ENCODE measurements around the gene OR2T4. TPM values are rescaled to one million over a fixed set of nuclear protein-coding genes. Genes with fewer than 3 reads are reported as not detected.

OR2T4 gene
- total RNA-seq, 1 donor from 2014 or later: not detected

GRCh38 chr1:248376916-248377315, 15.5 kb downstream of the OR2T4 start:
- H3K27ac ChIP-seq: no peak overlapping the region
- intact Hi-C loops (cut with DNase I): no loop called here
- no peaks in the 10 kb centered on the region for H3K36me3 ChIP-seq
- no peaks in the 10 kb centered on the region for H3K27me3 ChIP-seq
- H3K4me1 ChIP-seq: no peaks in the 10 kb centered on the region
- TF ChIP-seq POLR2A (IDR thresholded peaks at IDR 0.05) (no peak), POLR2AphosphoS5 (IDR thresholded peaks at IDR 0.05; ENCODE audit: insufficient read depth in 1 of 2, low read depth in 1 of 2) (no peak), CTCF (IDR thresholded peaks at IDR 0.05) (no peak)
- no peaks in the 10 kb centered on the region for H3K9me3 ChIP-seq
- H3K4me3 ChIP-seq: no peak overlapping the region
- no peak for DNase-seq (ENCODE audit: extremely low spot score in 2 of 2)

GRCh38 chr1:248380854-248381253, 19.4 kb downstream of the OR2T4 start:
- TF ChIP-seq POLR2A (IDR thresholded peaks at IDR 0.05): no peak
- no peak for TF ChIP-seq POLR2AphosphoS5 (IDR thresholded peaks at IDR 0.05; ENCODE audit: insufficient read depth in 1 of 2, low read depth in 1 of 2)
- no peak for TF ChIP-seq CTCF (IDR thresholded peaks at IDR 0.05)
- no peaks in the 10 kb centered on the region for H3K9me3 ChIP-seq
- H3K27me3 ChIP-seq: no peaks in the 10 kb centered on the region
- H3K36me3 ChIP-seq: no peaks in the 10 kb centered on the region
- DNase-seq (ENCODE audit: extremely low spot score in 2 of 2): no peak
- no peak overlapping the region for H3K4me3 ChIP-seq
- no peak overlapping the region for H3K27ac ChIP-seq
- intact Hi-C loops (cut with DNase I): no loop called here
- no peaks in the 10 kb centered on the region for H3K4me1 ChIP-seq

GRCh38 chr1:248388426-248388825, 27.0 kb downstream of the OR2T4 start:
- DNase-seq (ENCODE audit: extremely low spot score in 2 of 2): no peak
- intact Hi-C loops (cut with DNase I): no loop called here
- no peaks in the 10 kb centered on the region for H3K9me3 ChIP-seq
- no peak overlapping the region for H3K4me3 ChIP-seq
- no peaks in the 10 kb centered on the region for H3K27me3 ChIP-seq
- H3K27ac ChIP-seq: no peak overlapping the region
- TF ChIP-seq POLR2A (IDR thresholded peaks at IDR 0.05): no peak
- TF ChIP-seq POLR2AphosphoS5 (IDR thresholded peaks at IDR 0.05; ENCODE audit: insufficient read depth in 1 of 2, low read depth in 1 of 2): no peak
- TF ChIP-seq CTCF (IDR thresholded peaks at IDR 0.05): no peak
- no peaks in the 10 kb centered on the region for H3K4me1 ChIP-seq
- no peaks in the 10 kb centered on the region for H3K36me3 ChIP-seq

- Histone ChIP-seq H3K4me1 (no peaks in the 10 kb centered on the region), H3K36me3 (no peaks in the 10 kb centered on the region), H3K4me3 (no peak overlapping the region), H3K27ac (no peak overlapping the region), H3K27me3 (no peaks in the 10 kb centered on the region), H3K9me3 (no peaks in the 10 kb centered on the region)
- DNase-seq (ENCODE audit: extremely low spot score in 2 of 2): no peak
- TF ChIP-seq POLR2A (IDR thresholded peaks at IDR 0.05): no peak
- no peak for TF ChIP-seq CTCF (IDR thresholded peaks at IDR 0.05)
- TF ChIP-seq POLR2AphosphoS5 (IDR thresholded peaks at IDR 0.05; ENCODE audit: insufficient read depth in 1 of 2, low read depth in 1 of 2): no peak
- intact Hi-C loops (cut with DNase I): no loop called here
These were observed 31.6 kb downstream of the OR2T4 start for GRCh38 chr1:248393050-248393449.

- intact Hi-C loops (cut with DNase I): no loop called here
These were observed 41.3 kb downstream of the OR2T4 start, which contains the start of gene OR2T1 for GRCh38 chr1:248402748-248403147. Gene OR2T1, plus strand, starts transcription at chr1:248403048. Its CDS starts 3,100 bp downstream, at chr1:248406148.

More at GRCh38 chr1:248402748-248403147, 41.3 kb downstream of the OR2T4 start, which contains the start of gene OR2T1:
- H3K9me3 ChIP-seq: no peaks in the 10 kb centered on the region
- no peaks in the 10 kb centered on the region for H3K36me3 ChIP-seq
- no peak within 1 kb of the TSS for H3K27ac ChIP-seq
- DNase-seq (ENCODE audit: extremely low spot score in 2 of 2): no peak
- no peaks in the 10 kb centered on the region for H3K4me1 ChIP-seq
- H3K27me3 ChIP-seq: no peaks in the 10 kb centered on the region
- TF ChIP-seq CTCF (IDR thresholded peaks at IDR 0.05) (no peak), POLR2AphosphoS5 (IDR thresholded peaks at IDR 0.05; ENCODE audit: insufficient read depth in 1 of 2, low read depth in 1 of 2) (no peak), POLR2A (IDR thresholded peaks at IDR 0.05) (no peak)
- no peak within 1 kb of the TSS for H3K4me3 ChIP-seq

Data from vagina (tissue), 2 donors.